DMS114 treated with DMSO at 0.1 percent for 48 hours (cell line): Measurements from ENCODE around the gene TBL1X.
"Not testable (repeated sequence)": the region's sequence is repeated elsewhere in the genome, so short reads cannot be mapped to it uniquely, and the experiment has no call there.

Source experiments
- DNase-seq: peaks from one replicate; lab custom pipeline; 2025; ENCODE audit not compliant: unreplicated experiment; lab: John Stamatoyannopoulos, UW

The TBL1X gene

GRCh38 chrX:9464435-9465371 is at the start of gene TBL1X:
Gene TBL1X (plus strand): TSS chrX:9465058. CDS start chrX:9653587, 188,529 bp downstream.
- peak; percentile 15 for DNase-seq

- no peak for DNase-seq
These were observed 48.1 kb upstream of the TBL1X start for GRCh38 chrX:9416562-9417348.

- DNase-seq, result no peak
These were observed 46.6 kb upstream of the TBL1X start for GRCh38 chrX:9418262-9418661.

- DNase-seq, result no peak
These were observed 44.3 kb upstream of the TBL1X start for GRCh38 chrX:9420275-9421265.

GRCh38 chrX:9429767-9430166 is 35.1 kb upstream of the TBL1X start:
- DNase-seq, result no peak

- DNase-seq, result no peak
These were observed 34.4 kb upstream of the TBL1X start for GRCh38 chrX:9430346-9430921.

- DNase-seq, result no peak
These were observed 33.6 kb upstream of the TBL1X start for GRCh38 chrX:9431281-9431680.

- no peak for DNase-seq
These were observed 31.3 kb upstream of the TBL1X start for GRCh38 chrX:9433596-9433995.

- DNase-seq, result no peak
These were observed 30.8 kb upstream of the TBL1X start for GRCh38 chrX:9434051-9434550.

- not testable (repeated sequence) for DNase-seq
These were observed 29.8 kb upstream of the TBL1X start for GRCh38 chrX:9435086-9435485.

GRCh38 chrX:9436812-9437211 is 28.0 kb upstream of the TBL1X start:
- no peak for DNase-seq

- DNase-seq, result no peak
These were observed 25.8 kb upstream of the TBL1X start for GRCh38 chrX:9438933-9439494.

GRCh38 chrX:9440116-9440844 is 24.6 kb upstream of the TBL1X start:
- DNase-seq, result no peak

GRCh38 chrX:9442056-9442455 is 22.8 kb upstream of the TBL1X start:
- DNase-seq, result no peak

GRCh38 chrX:9443327-9443726 is 21.5 kb upstream of the TBL1X start:
- no peak for DNase-seq

- DNase-seq, result no peak
These were observed 17.0 kb upstream of the TBL1X start for GRCh38 chrX:9447906-9448305.

- no peak for DNase-seq
These were observed 8.4 kb upstream of the TBL1X start for GRCh38 chrX:9456250-9457074.

- DNase-seq, result not testable (repeated sequence)
These were observed 6.8 kb upstream of the TBL1X start for GRCh38 chrX:9458034-9458433.
